ENCODE data around the gene PIRT. TPM values are rescaled to one million over a fixed set of nuclear protein-coding genes. Genes with fewer than 3 reads are reported as not detected.

The PIRT gene
- total and polyA plus RNA-seq, 2 of the 8 experiments (the other 6 are each of a cell fraction or from before 2014, with no cell fraction given) = 0.03 TPM; not detected in 1

GRCh38 chr17:10799407-10799806, 38.5 kb downstream of the PIRT start:
- Histone ChIP-seq H3K9ac (replicated peaks in 1 of 4; ENCODE audit: extremely low read depth in 1 of 4, low read depth in 3 of 4, low read length in 3 of 4) (no peak overlapping the region), H3K4me3 (ENCODE audit: extremely low read depth in 1 of 4, insufficient read depth in 2 of 4, low read depth in 3 of 4, low read length in 4 of 4) (no peak overlapping the region), H3K56ac (replicated peaks; ENCODE audit: insufficient read length, low read depth, low read length) (no peak overlapping the region), H2AK5ac (ENCODE audit: low read depth, low read length) (no peak overlapping the region), H3K4me1 (replicated peaks in 1 of 4; ENCODE audit: control insufficient read depth in 3 of 4, insufficient read depth in 4 of 4, low read length in 3 of 4) (peaks cover 0 to 4% (median 1%) of the 10 kb centered on the region in 4 experiments; a peak in 1 of 7 replicates), H4K5ac (ENCODE audit: insufficient read length, low read depth, low read length) (no peak overlapping the region), H3K23ac (ENCODE audit: insufficient read length) (no peak overlapping the region), H2BK120ac (replicated peaks; ENCODE audit: low read depth, low read length) (no peak overlapping the region), H3K9me3 (ENCODE audit: insufficient read depth in 2 of 2, low read depth in 1 of 2, low read length in 1 of 2) (no peaks in the 10 kb centered on the region), H3K23me2 (ENCODE audit: low read depth, low read length) (no peaks in the 10 kb centered on the region), H3K4ac (replicated peaks; ENCODE audit: insufficient read length, low read depth, low read length) (no peak overlapping the region), H3K36me3 (ENCODE audit: control insufficient read depth in 2 of 4, insufficient read depth in 4 of 4, low read length in 3 of 4) (no peaks in the 10 kb centered on the region), H3K27me3 (replicated peaks in 1 of 4; ENCODE audit: control insufficient read depth in 3 of 4, extremely low read depth in 1 of 4, insufficient read depth in 3 of 4, low read length in 3 of 4) (no peaks in the 10 kb centered on the region), H2BK15ac (ENCODE audit: low read length) (no peak overlapping the region), H4K91ac (replicated peaks; ENCODE audit: insufficient read length, low read length) (no peak overlapping the region), H4K20me1 (replicated peaks in 1 of 2; ENCODE audit: control insufficient read depth in 1 of 2, insufficient read depth in 2 of 2, low read length in 2 of 2) (no peaks in the 10 kb centered on the region), H2AFZ (ENCODE audit: low read length) (no peak overlapping the region), H3K14ac (ENCODE audit: insufficient read length) (no peak overlapping the region), H2BK20ac (ENCODE audit: low read length) (no peak overlapping the region), H3K79me1 (ENCODE audit: low read depth, low read length) (no peaks in the 10 kb centered on the region), H2BK5ac (ENCODE audit: low read depth, low read length) (no peak overlapping the region), H2BK12ac (ENCODE audit: low read depth, low read length) (no peak overlapping the region), H4K8ac (ENCODE audit: extremely low read depth, insufficient read depth, low read length) (no peak overlapping the region; the same call in 1 of the 2 replicates), H3K79me2 (ENCODE audit: control insufficient read depth in 1 of 2, insufficient read depth in 2 of 2, low read length in 2 of 2) (no peaks in the 10 kb centered on the region), H3K4me2 (ENCODE audit: insufficient read depth in 1 of 2, low read depth in 2 of 2, low read length in 2 of 2) (no peak overlapping the region), H3K18ac (ENCODE audit: extremely low read depth, low read length) (no peak overlapping the region), H3K27ac (ENCODE audit: low read depth, low read length) (no peak overlapping the region)
- WGBS, 2 experiments (ENCODE audit: extremely low coverage in 1 of 2, insufficient coverage in 1 of 2, insufficient read length in 1 of 2, insufficient replicate concordance in 2 of 2, low coverage in 1 of 2, low lambda C conversion rate in 2 of 2, missing lambda C conversion rate in 1 of 2) = 92% methylated on average over 6 of the region's 7 CpGs; no CpG with 5 or more reads in 1 of the 2 experiments
- ChIA-PET CTCF (ENCODE audit: partially characterized antibody) (interaction anchor here (1.0 to 1.4 kb wide), 4 partner anchors 11 to 53 kb away, joined by 3 to 10 read pairs (median 4); no protein-coding TSS in a partner anchor), POLR2A (ENCODE audit: partially characterized antibody) (interaction anchor here (0.7 to 1.1 kb wide), 3 partner anchors 8 to 21 kb away, joined by 3 to 4 read pairs (median 4); no protein-coding TSS in a partner anchor)
- DNase-seq (ENCODE audit: low read depth in 1 of 2, low spot score in 2 of 2) = no peak
- FAIRE-seq = no peak
- TF ChIP-seq TEAD4 (IDR thresholded peaks at IDR 0.05; ENCODE audit: low read depth, low read length) = no peak
- TF ChIP-seq POLR2A (IDR thresholded peaks at IDR 0.05; ENCODE audit: control extremely low read depth in 1 of 2, low read depth in 2 of 2, low read length in 2 of 2) = no peak
- no peak for TF ChIP-seq SIN3A (conservative IDR thresholded peaks at IDR 0.05 in 1 of 2, IDR thresholded peaks at IDR 0.05 in 1 of 2; ENCODE audit: low read depth in 1 of 2, low read length in 2 of 2)
- TF ChIP-seq TAF1 (IDR thresholded peaks at IDR 0.05; ENCODE audit: low read depth, low read length) = no peak
- no peak for TF ChIP-seq BACH1 (IDR thresholded peaks at IDR 0.05; ENCODE audit: low read length)
- TF ChIP-seq FOSL1 (IDR thresholded peaks at IDR 0.05; ENCODE audit: insufficient read depth, low read depth, low read length) = no peak
- TF ChIP-seq EGR1 (IDR thresholded peaks at IDR 0.05; ENCODE audit: borderline replicate concordance, low read depth, low read length) = no peak
- TF ChIP-seq, protein P1, sequence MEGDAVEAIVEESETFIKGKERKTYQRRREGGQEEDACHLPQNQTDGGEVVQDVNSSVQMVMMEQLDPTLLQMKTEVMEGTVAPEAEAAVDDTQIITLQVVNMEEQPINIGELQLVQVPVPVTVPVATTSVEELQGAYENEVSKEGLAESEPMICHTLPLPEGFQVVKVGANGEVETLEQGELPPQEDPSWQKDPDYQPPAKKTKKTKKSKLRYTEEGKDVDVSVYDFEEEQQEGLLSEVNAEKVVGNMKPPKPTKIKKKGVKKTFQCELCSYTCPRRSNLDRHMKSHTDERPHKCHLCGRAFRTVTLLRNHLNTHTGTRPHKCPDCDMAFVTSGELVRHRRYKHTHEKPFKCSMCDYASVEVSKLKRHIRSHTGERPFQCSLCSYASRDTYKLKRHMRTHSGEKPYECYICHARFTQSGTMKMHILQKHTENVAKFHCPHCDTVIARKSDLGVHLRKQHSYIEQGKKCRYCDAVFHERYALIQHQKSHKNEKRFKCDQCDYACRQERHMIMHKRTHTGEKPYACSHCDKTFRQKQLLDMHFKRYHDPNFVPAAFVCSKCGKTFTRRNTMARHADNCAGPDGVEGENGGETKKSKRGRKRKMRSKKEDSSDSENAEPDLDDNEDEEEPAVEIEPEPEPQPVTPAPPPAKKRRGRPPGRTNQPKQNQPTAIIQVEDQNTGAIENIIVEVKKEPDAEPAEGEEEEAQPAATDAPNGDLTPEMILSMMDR (IDR thresholded peaks at IDR 0.05; ENCODE audit: control extremely low read depth in 1 of 3, insufficient read depth in 1 of 3, low read depth in 1 of 3, low read length in 3 of 3) = no peak
- no peak for TF ChIP-seq ASH2L (IDR thresholded peaks at IDR 0.05; ENCODE audit: low read length)
- TF ChIP-seq, protein P2, sequence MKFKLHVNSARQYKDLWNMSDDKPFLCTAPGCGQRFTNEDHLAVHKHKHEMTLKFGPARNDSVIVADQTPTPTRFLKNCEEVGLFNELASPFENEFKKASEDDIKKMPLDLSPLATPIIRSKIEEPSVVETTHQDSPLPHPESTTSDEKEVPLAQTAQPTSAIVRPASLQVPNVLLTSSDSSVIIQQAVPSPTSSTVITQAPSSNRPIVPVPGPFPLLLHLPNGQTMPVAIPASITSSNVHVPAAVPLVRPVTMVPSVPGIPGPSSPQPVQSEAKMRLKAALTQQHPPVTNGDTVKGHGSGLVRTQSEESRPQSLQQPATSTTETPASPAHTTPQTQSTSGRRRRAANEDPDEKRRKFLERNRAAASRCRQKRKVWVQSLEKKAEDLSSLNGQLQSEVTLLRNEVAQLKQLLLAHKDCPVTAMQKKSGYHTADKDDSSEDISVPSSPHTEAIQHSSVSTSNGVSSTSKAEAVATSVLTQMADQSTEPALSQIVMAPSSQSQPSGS (IDR thresholded peaks at IDR 0.05; ENCODE audit: low read length) = no peak

All from H1 (cell line).